ENCODE measurements around the gene MPRIP. TPM values are rescaled to one million over a fixed set of nuclear protein-coding genes. Genes with fewer than 3 reads are reported as not detected.

MPRIP gene
- total RNA-seq, 1 donor from 2014 or later: 350 TPM

GRCh38 chr17:17171186-17171585, 128.9 kb downstream of the MPRIP start:
- TF ChIP-seq CTCF (IDR thresholded peaks at IDR 0.05; ENCODE audit: borderline replicate concordance): no peak
- no peak for DNase-seq
- H3K27me3 ChIP-seq (ENCODE audit: low read depth): no peaks in the 10 kb centered on the region
- H3K9me3 ChIP-seq (replicated peaks): no peaks in the 10 kb centered on the region
- peaks cover 93% of the 10 kb centered on the region for H3K36me3 ChIP-seq
- H3K4me3 ChIP-seq: no peak overlapping the region
- intact Hi-C loops (cut with micrococcal nuclease): no loop called here
- peaks cover 34% of the 10 kb centered on the region for H3K4me1 ChIP-seq
- H3K27ac ChIP-seq (replicated peaks): peak overlapping the region; percentile 75

DNA sequence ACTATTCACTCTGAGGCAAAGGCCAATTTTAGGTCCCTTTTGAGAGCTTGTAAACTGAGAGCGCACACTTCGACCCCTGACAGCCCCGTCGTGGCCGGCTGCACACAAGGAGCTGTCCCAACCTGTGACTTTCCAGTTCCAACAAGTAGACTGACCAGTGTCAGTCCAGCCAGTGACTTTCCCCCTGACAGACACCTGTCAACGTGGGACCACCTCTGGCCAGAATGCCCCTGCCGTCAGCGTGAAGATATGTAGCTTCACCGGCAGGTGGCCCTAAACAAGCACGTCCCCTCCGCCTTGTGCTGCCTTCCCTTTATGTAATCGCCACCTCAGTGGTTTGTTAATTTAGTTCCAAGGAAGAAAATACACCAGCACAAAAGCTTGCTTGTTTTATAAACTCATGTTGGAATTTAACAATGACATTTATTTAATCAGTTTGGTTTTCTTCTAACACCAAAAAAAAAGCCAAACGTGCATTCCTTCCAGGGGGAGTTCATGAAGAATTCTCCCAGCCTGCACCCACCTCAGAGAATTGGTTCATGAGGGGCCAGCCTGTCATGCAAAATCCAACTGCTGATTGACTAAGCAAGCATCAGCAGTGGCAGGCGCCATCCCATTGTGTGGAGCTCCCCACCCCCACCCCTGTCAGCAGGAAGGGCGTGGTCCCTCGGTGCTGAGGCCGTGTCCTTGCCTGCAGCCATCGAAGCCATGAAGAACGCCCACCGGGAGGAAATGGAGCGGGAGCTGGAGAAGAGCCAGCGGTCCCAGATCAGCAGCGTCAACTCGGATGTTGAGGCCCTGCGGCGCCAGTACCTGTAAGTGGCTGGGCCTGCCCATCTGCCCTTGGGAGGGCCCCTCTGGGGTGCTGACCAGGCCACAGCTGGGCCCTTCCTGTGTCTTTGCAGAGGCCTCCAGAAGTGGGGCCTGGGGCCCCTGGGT, 130.0 kb downstream of the MPRIP start:
- peak; percentile 66 for DNase-seq
- H3K36me3 ChIP-seq: peaks cover 93% of the 10 kb centered on the region

DNA sequence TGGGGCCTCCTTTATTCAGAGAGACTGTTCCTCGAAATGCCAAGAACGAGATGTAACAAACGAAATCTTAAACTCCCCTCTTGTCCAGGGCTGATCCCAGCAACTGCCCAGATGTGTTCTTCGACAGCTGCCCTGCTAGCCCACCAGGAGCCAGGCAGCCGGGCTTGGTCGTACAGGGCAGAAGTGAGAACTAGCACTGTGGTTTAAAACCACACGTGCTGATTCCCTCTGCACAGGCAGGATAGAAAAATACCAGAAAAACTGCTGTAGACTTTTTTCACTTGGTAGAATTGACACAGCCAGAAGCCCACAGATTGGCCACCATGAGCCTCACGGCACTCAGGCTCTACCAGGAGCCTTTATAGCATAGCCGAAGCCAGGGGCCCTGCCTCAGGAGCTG, 130.7 kb downstream of the MPRIP start:
- H3K9me3 ChIP-seq (replicated peaks): no peaks in the 10 kb centered on the region
- TF ChIP-seq CTCF (IDR thresholded peaks at IDR 0.05; ENCODE audit: borderline replicate concordance): no peak
- peaks cover 93% of the 10 kb centered on the region for H3K36me3 ChIP-seq
- no peak for DNase-seq
- H3K4me1 ChIP-seq: peaks cover 34% of the 10 kb centered on the region
- no peaks in the 10 kb centered on the region for H3K27me3 ChIP-seq (ENCODE audit: low read depth)
- H3K27ac ChIP-seq (replicated peaks): peak overlapping the region; percentile 75
- H3K4me3 ChIP-seq: no peak overlapping the region
- intact Hi-C loops (cut with micrococcal nuclease): no loop called here

More for the DNA sequence above, 130.0 kb downstream of the MPRIP start:
- intact Hi-C loops (cut with micrococcal nuclease): no loop called here
- no peak for TF ChIP-seq CTCF (IDR thresholded peaks at IDR 0.05; ENCODE audit: borderline replicate concordance)
- no peaks in the 10 kb centered on the region for H3K27me3 ChIP-seq (ENCODE audit: low read depth)
- peak overlapping the region; percentile 75 for H3K27ac ChIP-seq (replicated peaks)
- H3K9me3 ChIP-seq (replicated peaks): no peaks in the 10 kb centered on the region
- no peak overlapping the region for H3K4me3 ChIP-seq
- peaks cover 34% of the 10 kb centered on the region for H3K4me1 ChIP-seq

DNA sequence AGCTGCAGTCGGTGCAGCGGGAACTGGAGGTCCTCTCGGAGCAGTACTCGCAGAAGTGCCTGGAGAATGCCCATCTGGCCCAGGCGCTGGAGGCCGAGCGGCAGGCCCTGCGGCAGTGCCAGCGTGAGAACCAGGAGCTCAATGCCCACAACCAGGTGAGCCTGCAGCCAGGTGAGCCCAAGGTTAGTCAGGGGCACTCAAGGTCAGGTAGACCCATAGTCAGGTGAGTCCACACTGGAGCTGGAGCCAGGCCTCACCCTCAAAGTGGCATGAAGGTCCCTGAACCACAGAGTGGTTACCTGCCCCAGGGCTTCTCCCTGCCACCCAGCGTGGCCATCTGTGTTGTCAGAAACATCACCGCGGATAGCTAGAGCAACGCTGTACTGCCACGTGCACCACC, 131.7 kb downstream of the MPRIP start:
- Histone ChIP-seq H3K4me1 (peaks cover 34% of the 10 kb centered on the region), H3K27me3 (ENCODE audit: low read depth) (no peaks in the 10 kb centered on the region), H3K9me3 (replicated peaks) (no peaks in the 10 kb centered on the region), H3K4me3 (no peak overlapping the region), H3K27ac (replicated peaks) (no peak overlapping the region), H3K36me3 (peaks cover 93% of the 10 kb centered on the region)
- no peak for TF ChIP-seq CTCF (IDR thresholded peaks at IDR 0.05; ENCODE audit: borderline replicate concordance)
- no peak for DNase-seq
- intact Hi-C loops (cut with micrococcal nuclease): no loop called here

- Histone ChIP-seq H3K36me3 (peaks cover 98% of the 10 kb centered on the region), H3K9me3 (replicated peaks) (no peaks in the 10 kb centered on the region), H3K27me3 (ENCODE audit: low read depth) (no peaks in the 10 kb centered on the region), H3K27ac (replicated peaks) (no peak overlapping the region), H3K4me1 (peaks cover 43% of the 10 kb centered on the region), H3K4me3 (no peak overlapping the region)
- DNase-seq: no peak
- TF ChIP-seq CTCF (IDR thresholded peaks at IDR 0.05; ENCODE audit: borderline replicate concordance): no peak
- intact Hi-C loops (cut with micrococcal nuclease): no loop called here
These were observed 133.1 kb downstream of the MPRIP start for GRCh38 chr17:17175340-17175739.
